K562 (cell line): ENCODE data around the gene ATE1.

Experiments
- ADNP ChIP-seq: fragments of 200-800 bp; sonication (Bioruptor generic); IDR thresholded peaks from 2 replicates; pipeline ENCODE4 v1.6.1; 2016; ENCODE audit warnings: missing genetic modification characterization, missing compliant biosample characterization
- CBX5 ChIP-seq: IDR thresholded peaks from 2 replicates; pipeline ENCODE4 v1.6.1; 2014; ENCODE audit warnings: low read depth, borderline replicate concordance
- CREB1 ChIP-seq, 2 experiments: sonication (generic) in 1 of 2; formaldehyde crosslinking in 1 of 2; IDR thresholded peaks; 2 replicates each; pipeline versions ENCODE4 v1.6.1 to v1.8.0; 2012 to 2022; ENCODE audit warnings: inconsistent platforms in 1 of 2, mild to moderate bottlenecking in 1 of 2, missing genetic modification reagents in 1 of 2, moderate library complexity in 1 of 2
- EZH2 ChIP-seq: IDR thresholded peaks from 2 replicates; pipeline ENCODE4 v1.6.1; 2012; ENCODE audit warnings: low read depth, mild to moderate bottlenecking, inconsistent platforms, low read length, borderline replicate concordance
- FOXK2 ChIP-seq, 2 experiments: fragments of 450-650 bp; IDR thresholded peaks in 1 of 2; conservative IDR thresholded peaks in 1 of 2; 2 replicates each; pipeline ENCODE4 v1.6.1; 2016; ENCODE audit warnings: low read depth in 2 of 2, mild to moderate bottlenecking in 1 of 2
- JUND ChIP-seq, 2 experiments: IDR thresholded peaks; 2 replicates in 1 of 2; 3 replicates in 1 of 2; pipeline ENCODE4 v1.6.1; 2011; ENCODE audit warnings: borderline replicate concordance in 2 of 2, low read depth in 2 of 2, low read length in 2 of 2, improper control_type of control experiment in 1 of 2, missing biosample characterization in 1 of 2, missing genetic modification characterization in 1 of 2, missing genetic modification reagents in 1 of 2
- PHB2 ChIP-seq: fragments of 450-650 bp; IDR thresholded peaks from 2 replicates; pipeline ENCODE4 v1.6.1; 2017; ENCODE audit warnings: low read depth
- POLR2AphosphoS5 ChIP-seq: IDR thresholded peaks from 2 replicates; pipeline ENCODE4 v1.6.1; 2011; ENCODE audit warnings: mild to moderate bottlenecking, low read depth, low read length, moderate library complexity; ENCODE audit not compliant: control insufficient read depth, insufficient read depth
- TAF1 ChIP-seq: IDR thresholded peaks from 2 replicates; pipeline ENCODE4 v1.6.1; 2011; ENCODE audit warnings: mild to moderate bottlenecking, low read length, moderate library complexity; ENCODE audit not compliant: insufficient read depth, control insufficient read depth, severe bottlenecking; ENCODE audit errors: extremely low read depth
- TF ChIP-seq, protein P1 (sequence below): fragments of 250-450 bp; sonication (Bioruptor Pico); IDR thresholded peaks from 2 replicates; pipeline ENCODE4 v1.8.0; 2021; ENCODE audit warnings: moderate library complexity, mild to moderate bottlenecking, inconsistent platforms
- TF ChIP-seq, protein P2 (sequence below): IDR thresholded peaks from 3 replicates; pipeline ENCODE4 v1.6.1; 2011; ENCODE audit warnings: borderline replicate concordance, mild to moderate bottlenecking, moderate library complexity; ENCODE audit not compliant: insufficient read length; ENCODE audit errors: extremely low read depth
- TF ChIP-seq, protein P3 (sequence below): fragments of 450-650 bp; IDR thresholded peaks from 2 replicates; pipeline ENCODE4 v1.6.1; 2016; ENCODE audit warnings: antibody characterized with exemption

DNA sequence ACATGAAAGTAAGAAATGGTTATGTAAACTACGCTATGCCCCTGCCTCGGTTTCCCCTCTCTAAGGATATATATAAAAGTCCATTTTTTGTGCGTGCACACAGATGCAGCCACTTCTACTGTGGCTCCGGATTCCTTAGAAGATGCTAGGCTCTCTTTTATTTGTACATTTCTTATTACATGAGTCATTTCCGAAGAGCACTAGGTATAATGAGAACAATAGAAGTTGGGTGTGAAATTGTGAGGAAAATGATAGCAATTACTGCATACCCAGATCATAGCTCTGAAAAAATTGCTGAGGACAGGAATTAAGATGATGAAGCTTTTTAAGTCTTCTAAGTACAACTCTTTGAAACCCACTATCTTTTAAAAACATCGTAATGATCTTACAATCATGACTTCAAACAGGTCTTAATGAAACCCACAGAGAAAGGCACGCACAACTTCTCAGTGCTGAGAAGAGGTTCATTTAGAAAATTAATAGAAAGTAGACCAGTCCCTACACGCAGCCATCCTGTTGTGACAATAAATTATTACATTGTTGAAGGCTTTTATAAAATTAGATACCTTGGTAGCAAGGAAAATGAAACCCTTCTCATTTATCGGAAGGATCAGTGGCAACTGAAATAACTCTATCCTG is 233.4 kb downstream of the ATE1 start:
- TF ChIP-seq, protein P1, sequence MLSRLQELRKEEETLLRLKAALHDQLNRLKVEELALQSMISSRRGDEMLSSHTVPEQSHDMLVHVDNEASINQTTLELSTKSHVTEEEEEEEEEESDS (CRISPR knock-in tag) = no peak
- TF ChIP-seq CREB1 (IDR thresholded peaks at IDR 0.05) = no peak
- no peak for TF ChIP-seq CREB1 (CRISPR knock-in tag; IDR thresholded peaks at IDR 0.05)
- TF ChIP-seq, protein P2, sequence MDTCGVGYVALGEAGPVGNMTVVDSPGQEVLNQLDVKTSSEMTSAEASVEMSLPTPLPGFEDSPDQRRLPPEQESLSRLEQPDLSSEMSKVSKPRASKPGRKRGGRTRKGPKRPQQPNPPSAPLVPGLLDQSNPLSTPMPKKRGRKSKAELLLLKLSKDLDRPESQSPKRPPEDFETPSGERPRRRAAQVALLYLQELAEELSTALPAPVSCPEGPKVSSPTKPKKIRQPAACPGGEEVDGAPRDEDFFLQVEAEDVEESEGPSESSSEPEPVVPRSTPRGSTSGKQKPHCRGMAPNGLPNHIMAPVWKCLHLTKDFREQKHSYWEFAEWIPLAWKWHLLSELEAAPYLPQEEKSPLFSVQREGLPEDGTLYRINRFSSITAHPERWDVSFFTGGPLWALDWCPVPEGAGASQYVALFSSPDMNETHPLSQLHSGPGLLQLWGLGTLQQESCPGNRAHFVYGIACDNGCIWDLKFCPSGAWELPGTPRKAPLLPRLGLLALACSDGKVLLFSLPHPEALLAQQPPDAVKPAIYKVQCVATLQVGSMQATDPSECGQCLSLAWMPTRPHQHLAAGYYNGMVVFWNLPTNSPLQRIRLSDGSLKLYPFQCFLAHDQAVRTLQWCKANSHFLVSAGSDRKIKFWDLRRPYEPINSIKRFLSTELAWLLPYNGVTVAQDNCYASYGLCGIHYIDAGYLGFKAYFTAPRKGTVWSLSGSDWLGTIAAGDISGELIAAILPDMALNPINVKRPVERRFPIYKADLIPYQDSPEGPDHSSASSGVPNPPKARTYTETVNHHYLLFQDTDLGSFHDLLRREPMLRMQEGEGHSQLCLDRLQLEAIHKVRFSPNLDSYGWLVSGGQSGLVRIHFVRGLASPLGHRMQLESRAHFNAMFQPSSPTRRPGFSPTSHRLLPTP = no peak
- TF ChIP-seq CBX5 = no peak
- no peak for TF ChIP-seq TAF1
- TF ChIP-seq, protein P3, sequence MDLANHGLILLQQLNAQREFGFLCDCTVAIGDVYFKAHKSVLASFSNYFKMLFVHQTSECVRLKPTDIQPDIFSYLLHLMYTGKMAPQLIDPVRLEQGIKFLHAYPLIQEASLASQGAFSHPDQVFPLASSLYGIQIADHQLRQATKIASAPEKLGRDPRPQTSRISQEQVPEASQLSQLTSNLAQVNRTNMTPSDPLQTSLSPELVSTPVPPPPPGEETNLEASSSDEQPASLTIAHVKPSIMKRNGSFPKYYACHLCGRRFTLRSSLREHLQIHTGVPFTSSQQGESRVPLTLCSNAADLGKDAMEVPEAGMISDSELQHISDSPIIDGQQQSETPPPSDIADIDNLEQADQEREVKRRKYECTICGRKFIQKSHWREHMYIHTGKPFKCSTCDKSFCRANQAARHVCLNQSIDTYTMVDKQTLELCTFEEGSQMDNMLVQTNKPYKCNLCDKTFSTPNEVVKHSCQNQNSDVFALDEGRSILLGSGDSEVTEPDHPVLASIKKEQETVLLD = no peak
- no peak for TF ChIP-seq JUND (IDR thresholded peaks at IDR 0.05; ENCODE audit: borderline replicate concordance, low read depth, low read length)
- no peak for TF ChIP-seq JUND (tag; IDR thresholded peaks at IDR 0.05; ENCODE audit: borderline replicate concordance, low read depth, low read length)
- TF ChIP-seq EZH2 = no peak
- no peak for TF ChIP-seq ADNP
- no peak for TF ChIP-seq FOXK2 (conservative IDR thresholded peaks at IDR 0.05 in 1 of 2, IDR thresholded peaks at IDR 0.05 in 1 of 2; ENCODE audit: low read depth in 2 of 2)
- TF ChIP-seq PHB2 = no peak
- TF ChIP-seq POLR2AphosphoS5 = no peak
